ENCODE data around the gene SERBP1.

DNA sequence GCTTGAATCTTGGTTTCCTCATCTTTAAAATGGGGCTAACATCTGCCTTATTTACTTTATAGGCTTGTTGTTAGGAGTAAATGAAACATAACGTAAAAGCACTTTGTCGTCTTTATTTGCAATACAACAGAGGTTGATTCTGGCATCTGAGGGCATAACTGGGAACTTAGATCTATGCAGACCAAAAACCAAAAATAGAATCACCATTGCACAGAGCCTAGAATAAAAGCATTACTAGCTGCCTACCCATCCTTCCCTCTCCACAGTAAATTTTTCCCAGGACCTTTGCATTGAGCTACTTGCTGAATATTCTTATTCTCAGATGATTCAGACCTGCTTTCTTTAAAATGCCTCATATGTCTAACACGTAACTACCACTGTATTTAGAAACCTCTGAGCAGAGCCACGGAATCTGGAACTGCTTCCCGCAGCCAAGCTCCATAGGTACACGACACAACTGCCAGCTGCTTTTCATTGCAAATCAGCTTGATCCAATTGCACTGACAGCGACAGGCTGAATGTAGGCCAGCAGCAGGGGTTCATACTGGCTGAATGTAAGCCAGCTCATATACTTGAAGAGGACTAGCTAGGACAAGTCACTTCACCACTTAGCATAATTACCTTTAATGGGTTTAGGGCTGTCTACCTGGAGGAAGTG, 33.2 kb upstream of the SERBP1 start:
- TF ChIP-seq CTCF (IDR thresholded peaks at IDR 0.05) (no peak), POLR2AphosphoS5 (IDR thresholded peaks at IDR 0.05; ENCODE audit: insufficient read depth in 1 of 2, low read depth in 1 of 2) (no peak)

All from vagina (tissue), 2 donors.